Fibroblast of lung (primary cell): Measurements from ENCODE around the gene PTGFR.

Source experiments
- CTCF ChIP-seq, 2 donors: IDR thresholded peaks in 1 of 2; conservative IDR thresholded peaks in 1 of 2; 1 replicate in 1 of 2; 2 replicates in 1 of 2; pipeline ENCODE4 v1.5.1; 2011 to 2012; ENCODE audit warnings: low read length in 2 of 2, control low read depth in 1 of 2, inconsistent platforms in 1 of 2, low read depth in 1 of 2, mild to moderate bottlenecking in 1 of 2
- EZH2 ChIP-seq: IDR thresholded peaks from 2 replicates; pipeline ENCODE4 v1.5.1; 2012; ENCODE audit warnings: low read length, control low read depth, mild to moderate bottlenecking; ENCODE audit errors: missing control alignments

- TF ChIP-seq CTCF (conservative IDR thresholded peaks at IDR 0.05 in 1 of 2, IDR thresholded peaks at IDR 0.05 in 1 of 2; ENCODE audit: low read depth in 1 of 2, low read length in 2 of 2) (no peak), EZH2 (no peak)
Observed at GRCh38 chr1:78471890-78472620, 18.7 kb upstream of the PTGFR start.
